SK-N-SH treated with all-trans-retinoic acid at 6 μM for 48 hours (cell line): ENCODE results near the gene CTNNBL1.

Experiments used
- ATAC-seq: fragments of 200-7000 bp; cut with Tn5 transposase; 3 replicates; pipeline ENCODE4 v1.9.1; 2020; ENCODE audit warnings: mild to moderate bottlenecking, moderate library complexity
- ARNTL ChIP-seq: fragments of 450-650 bp; formaldehyde crosslinking; IDR thresholded peaks from 2 replicates; pipeline ENCODE4 v1.5.0; 2020; ENCODE audit warnings: low read depth, mild to moderate bottlenecking, moderate library complexity, borderline replicate concordance
- BACH2 ChIP-seq: fragments of 250-450 bp; sonication (Bioruptor Pico); IDR thresholded peaks from 2 replicates; pipeline ENCODE4 v1.9.0; 2021; ENCODE audit warnings: mild to moderate bottlenecking, borderline replicate concordance
- CSDC2 ChIP-seq: fragments of 250-450 bp; sonication (Bioruptor Pico); IDR thresholded peaks from 2 replicates; pipeline ENCODE4 v1.5.0; 2020; ENCODE audit warnings: mild to moderate bottlenecking, moderate library complexity
- ESRRG ChIP-seq: fragments of 250-450 bp; sonication (Bioruptor Pico); IDR thresholded peaks from 2 replicates; pipeline ENCODE4 v1.6.1; 2021; ENCODE audit warnings: mild to moderate bottlenecking
- GLIS3 ChIP-seq: fragments of 250-450 bp; sonication (Bioruptor Pico); IDR thresholded peaks from 2 replicates; pipeline ENCODE4 v1.5.0; 2020; ENCODE audit warnings: mild to moderate bottlenecking, moderate library complexity
- ISL1 ChIP-seq: fragments of 250-450 bp; sonication (Bioruptor Pico); IDR thresholded peaks from 2 replicates; pipeline ENCODE4 v2.1.2; 2022; ENCODE audit warnings: mild to moderate bottlenecking, moderate library complexity
- OSR1 ChIP-seq: fragments of 250-450 bp; sonication (Bioruptor Pico); IDR thresholded peaks from 2 replicates; pipeline ENCODE4 v1.8.0; 2022; ENCODE audit warnings: moderate library complexity, mild to moderate bottlenecking, inconsistent platforms
- PPARA ChIP-seq: fragments of 250-450 bp; sonication (Bioruptor Pico); IDR thresholded peaks from 2 replicates; pipeline ENCODE4 v1.5.0; 2020; ENCODE audit warnings: mild to moderate bottlenecking, borderline replicate concordance
- RARB ChIP-seq: fragments of 250-450 bp; sonication (Bioruptor Pico); IDR thresholded peaks from 2 replicates; pipeline ENCODE4 v1.8.0; 2021; ENCODE audit warnings: mild to moderate bottlenecking, moderate library complexity
- SNAI2 ChIP-seq: fragments of 250-450 bp; sonication (Bioruptor Pico); IDR thresholded peaks from 2 replicates; pipeline ENCODE4 v1.5.0; 2020; ENCODE audit warnings: mild to moderate bottlenecking, moderate library complexity
- TCF4 ChIP-seq: fragments of 250-450 bp; sonication (Bioruptor Pico); IDR thresholded peaks from 2 replicates; pipeline ENCODE4 v1.8.0; 2021; ENCODE audit warnings: mild to moderate bottlenecking, moderate library complexity, borderline replicate concordance
- TOX ChIP-seq: fragments of 250-450 bp; sonication (Bioruptor Pico); IDR thresholded peaks from 2 replicates; pipeline ENCODE4 v1.8.0; 2021; ENCODE audit warnings: mild to moderate bottlenecking, moderate library complexity, borderline replicate concordance
- ZC3H10 ChIP-seq: fragments of 250-450 bp; sonication (Bioruptor Pico); IDR thresholded peaks from 2 replicates; pipeline ENCODE4 v1.5.1; 2021; ENCODE audit warnings: mild to moderate bottlenecking, moderate library complexity
- ZFP30 ChIP-seq: fragments of 450-650 bp; formaldehyde crosslinking; IDR thresholded peaks from 2 replicates; pipeline ENCODE4 v1.5.0; 2022; ENCODE audit warnings: mild to moderate bottlenecking, moderate library complexity
- ZNF565 ChIP-seq: fragments of 450-650 bp; formaldehyde crosslinking; conservative IDR thresholded peaks from 2 replicates; pipeline ENCODE4 v1.5.0; 2020; ENCODE audit warnings: low read depth, mild to moderate bottlenecking, moderate library complexity
- ZNF70 ChIP-seq: fragments of 450-650 bp; formaldehyde crosslinking; IDR thresholded peaks from 2 replicates; pipeline ENCODE4 v1.5.0; 2020; ENCODE audit warnings: mild to moderate bottlenecking, moderate library complexity
- TF ChIP-seq, protein P1 (sequence below): fragments of 250-450 bp; sonication (Bioruptor Pico); IDR thresholded peaks from 2 replicates; pipeline ENCODE4 v1.5.1; 2020; ENCODE audit warnings: low read depth, mild to moderate bottlenecking, moderate library complexity
- TF ChIP-seq, protein P2 (sequence below): fragments of 250-450 bp; sonication (Bioruptor Pico); IDR thresholded peaks from 2 replicates; pipeline ENCODE4 v1.8.0; 2021; ENCODE audit warnings: low read depth, mild to moderate bottlenecking, moderate library complexity, borderline replicate concordance
- TF ChIP-seq, protein P3 (sequence below): fragments of 250-450 bp; sonication (Bioruptor Pico); IDR thresholded peaks from 2 replicates; pipeline ENCODE4 v1.5.0; 2020; ENCODE audit warnings: mild to moderate bottlenecking, moderate library complexity
- TF ChIP-seq, protein P4 (sequence below): fragments of 250-450 bp; sonication (Bioruptor Pico); IDR thresholded peaks from 2 replicates; pipeline ENCODE4 v1.5.1; 2021; ENCODE audit warnings: mild to moderate bottlenecking, moderate library complexity
- TF ChIP-seq, protein P5 (sequence below): fragments of 250-450 bp; sonication (Bioruptor Pico); IDR thresholded peaks from 2 replicates; pipeline ENCODE4 v1.8.0; 2020; ENCODE audit warnings: mild to moderate bottlenecking, moderate library complexity, borderline replicate concordance

CTNNBL1 gene

GRCh38 chr20:37759761-37760209, 66.0 kb downstream of the CTNNBL1 start:
- ATAC-seq, result no peak

GRCh38 chr20:37760322-37760721, 66.5 kb downstream of the CTNNBL1 start:
- no peak for ATAC-seq
- TF ChIP-seq, protein P1, sequence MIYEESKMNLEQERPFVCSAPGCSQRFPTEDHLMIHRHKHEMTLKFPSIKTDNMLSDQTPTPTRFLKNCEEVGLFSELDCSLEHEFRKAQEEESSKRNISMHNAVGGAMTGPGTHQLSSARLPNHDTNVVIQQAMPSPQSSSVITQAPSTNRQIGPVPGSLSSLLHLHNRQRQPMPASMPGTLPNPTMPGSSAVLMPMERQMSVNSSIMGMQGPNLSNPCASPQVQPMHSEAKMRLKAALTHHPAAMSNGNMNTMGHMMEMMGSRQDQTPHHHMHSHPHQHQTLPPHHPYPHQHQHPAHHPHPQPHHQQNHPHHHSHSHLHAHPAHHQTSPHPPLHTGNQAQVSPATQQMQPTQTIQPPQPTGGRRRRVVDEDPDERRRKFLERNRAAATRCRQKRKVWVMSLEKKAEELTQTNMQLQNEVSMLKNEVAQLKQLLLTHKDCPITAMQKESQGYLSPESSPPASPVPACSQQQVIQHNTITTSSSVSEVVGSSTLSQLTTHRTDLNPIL (CRISPR knock-in tag), result no peak
- no peak for TF ChIP-seq OSR1
- no peak for TF ChIP-seq ZFP30 (CRISPR knock-in tag)
- no peak for TF ChIP-seq SNAI2 (CRISPR knock-in tag)
- TF ChIP-seq ZNF70 (CRISPR knock-in tag), result no peak
- TF ChIP-seq ARNTL (CRISPR knock-in tag), result no peak
- TF ChIP-seq GLIS3 (CRISPR knock-in tag), result no peak
- TF ChIP-seq ESRRG (CRISPR knock-in tag), result no peak
- TF ChIP-seq TOX (CRISPR knock-in tag), result no peak
- no peak for TF ChIP-seq ZNF565 (CRISPR knock-in tag)
- TF ChIP-seq, protein P2, sequence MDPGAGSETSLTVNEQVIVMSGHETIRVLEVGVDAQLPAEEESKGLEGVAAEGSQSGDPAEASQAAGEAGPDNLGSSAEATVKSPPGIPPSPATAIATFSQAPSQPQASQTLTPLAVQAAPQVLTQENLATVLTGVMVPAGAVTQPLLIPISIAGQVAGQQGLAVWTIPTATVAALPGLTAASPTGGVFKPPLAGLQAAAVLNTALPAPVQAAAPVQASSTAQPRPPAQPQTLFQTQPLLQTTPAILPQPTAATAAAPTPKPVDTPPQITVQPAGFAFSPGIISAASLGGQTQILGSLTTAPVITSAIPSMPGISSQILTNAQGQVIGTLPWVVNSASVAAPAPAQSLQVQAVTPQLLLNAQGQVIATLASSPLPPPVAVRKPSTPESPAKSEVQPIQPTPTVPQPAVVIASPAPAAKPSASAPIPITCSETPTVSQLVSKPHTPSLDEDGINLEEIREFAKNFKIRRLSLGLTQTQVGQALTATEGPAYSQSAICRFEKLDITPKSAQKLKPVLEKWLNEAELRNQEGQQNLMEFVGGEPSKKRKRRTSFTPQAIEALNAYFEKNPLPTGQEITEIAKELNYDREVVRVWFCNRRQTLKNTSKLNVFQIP (CRISPR knock-in tag), result no peak
- no peak for TF ChIP-seq ISL1
- TF ChIP-seq CSDC2 (CRISPR knock-in tag), result no peak
- TF ChIP-seq BACH2 (CRISPR knock-in tag), result no peak
- TF ChIP-seq, protein P3, sequence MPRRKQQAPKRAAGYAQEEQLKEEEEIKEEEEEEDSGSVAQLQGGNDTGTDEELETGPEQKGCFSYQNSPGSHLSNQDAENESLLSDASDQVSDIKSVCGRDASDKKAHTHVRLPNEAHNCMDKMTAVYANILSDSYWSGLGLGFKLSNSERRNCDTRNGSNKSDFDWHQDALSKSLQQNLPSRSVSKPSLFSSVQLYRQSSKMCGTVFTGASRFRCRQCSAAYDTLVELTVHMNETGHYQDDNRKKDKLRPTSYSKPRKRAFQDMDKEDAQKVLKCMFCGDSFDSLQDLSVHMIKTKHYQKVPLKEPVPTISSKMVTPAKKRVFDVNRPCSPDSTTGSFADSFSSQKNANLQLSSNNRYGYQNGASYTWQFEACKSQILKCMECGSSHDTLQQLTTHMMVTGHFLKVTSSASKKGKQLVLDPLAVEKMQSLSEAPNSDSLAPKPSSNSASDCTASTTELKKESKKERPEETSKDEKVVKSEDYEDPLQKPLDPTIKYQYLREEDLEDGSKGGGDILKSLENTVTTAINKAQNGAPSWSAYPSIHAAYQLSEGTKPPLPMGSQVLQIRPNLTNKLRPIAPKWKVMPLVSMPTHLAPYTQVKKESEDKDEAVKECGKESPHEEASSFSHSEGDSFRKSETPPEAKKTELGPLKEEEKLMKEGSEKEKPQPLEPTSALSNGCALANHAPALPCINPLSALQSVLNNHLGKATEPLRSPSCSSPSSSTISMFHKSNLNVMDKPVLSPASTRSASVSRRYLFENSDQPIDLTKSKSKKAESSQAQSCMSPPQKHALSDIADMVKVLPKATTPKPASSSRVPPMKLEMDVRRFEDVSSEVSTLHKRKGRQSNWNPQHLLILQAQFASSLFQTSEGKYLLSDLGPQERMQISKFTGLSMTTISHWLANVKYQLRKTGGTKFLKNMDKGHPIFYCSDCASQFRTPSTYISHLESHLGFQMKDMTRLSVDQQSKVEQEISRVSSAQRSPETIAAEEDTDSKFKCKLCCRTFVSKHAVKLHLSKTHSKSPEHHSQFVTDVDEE, result no peak
- no peak for TF ChIP-seq RARB (CRISPR knock-in tag)
- TF ChIP-seq, protein P4, sequence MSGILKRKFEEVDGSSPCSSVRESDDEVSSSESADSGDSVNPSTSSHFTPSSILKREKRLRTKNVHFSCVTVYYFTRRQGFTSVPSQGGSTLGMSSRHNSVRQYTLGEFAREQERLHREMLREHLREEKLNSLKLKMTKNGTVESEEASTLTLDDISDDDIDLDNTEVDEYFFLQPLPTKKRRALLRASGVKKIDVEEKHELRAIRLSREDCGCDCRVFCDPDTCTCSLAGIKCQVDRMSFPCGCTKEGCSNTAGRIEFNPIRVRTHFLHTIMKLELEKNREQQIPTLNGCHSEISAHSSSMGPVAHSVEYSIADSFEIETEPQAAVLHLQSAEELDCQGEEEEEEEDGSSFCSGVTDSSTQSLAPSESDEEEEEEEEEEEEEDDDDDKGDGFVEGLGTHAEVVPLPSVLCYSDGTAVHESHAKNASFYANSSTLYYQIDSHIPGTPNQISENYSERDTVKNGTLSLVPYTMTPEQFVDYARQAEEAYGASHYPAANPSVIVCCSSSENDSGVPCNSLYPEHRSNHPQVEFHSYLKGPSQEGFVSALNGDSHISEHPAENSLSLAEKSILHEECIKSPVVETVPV, result no peak
- no peak for TF ChIP-seq PPARA (CRISPR knock-in tag)
- TF ChIP-seq TCF4, result no peak
- no peak for TF ChIP-seq ZC3H10

More at GRCh38 chr20:37759761-37760209, 66.0 kb downstream of the CTNNBL1 start:
- TF ChIP-seq ZFP30 (CRISPR knock-in tag) (no peak), RARB (CRISPR knock-in tag) (no peak), SNAI2 (CRISPR knock-in tag) (no peak)

- TF ChIP-seq GLIS3 (CRISPR knock-in tag), result no peak
- TF ChIP-seq, protein P5, sequence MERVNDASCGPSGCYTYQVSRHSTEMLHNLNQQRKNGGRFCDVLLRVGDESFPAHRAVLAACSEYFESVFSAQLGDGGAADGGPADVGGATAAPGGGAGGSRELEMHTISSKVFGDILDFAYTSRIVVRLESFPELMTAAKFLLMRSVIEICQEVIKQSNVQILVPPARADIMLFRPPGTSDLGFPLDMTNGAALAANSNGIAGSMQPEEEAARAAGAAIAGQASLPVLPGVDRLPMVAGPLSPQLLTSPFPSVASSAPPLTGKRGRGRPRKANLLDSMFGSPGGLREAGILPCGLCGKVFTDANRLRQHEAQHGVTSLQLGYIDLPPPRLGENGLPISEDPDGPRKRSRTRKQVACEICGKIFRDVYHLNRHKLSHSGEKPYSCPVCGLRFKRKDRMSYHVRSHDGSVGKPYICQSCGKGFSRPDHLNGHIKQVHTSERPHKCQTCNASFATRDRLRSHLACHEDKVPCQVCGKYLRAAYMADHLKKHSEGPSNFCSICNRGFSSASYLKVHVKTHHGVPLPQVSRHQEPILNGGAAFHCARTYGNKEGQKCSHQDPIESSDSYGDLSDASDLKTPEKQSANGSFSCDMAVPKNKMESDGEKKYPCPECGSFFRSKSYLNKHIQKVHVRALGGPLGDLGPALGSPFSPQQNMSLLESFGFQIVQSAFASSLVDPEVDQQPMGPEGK (CRISPR knock-in tag), result no peak
- no peak for TF ChIP-seq PPARA (CRISPR knock-in tag)
- no peak for TF ChIP-seq ARNTL (CRISPR knock-in tag)
- no peak for TF ChIP-seq ZC3H10
- no peak for TF ChIP-seq ESRRG (CRISPR knock-in tag)
- TF ChIP-seq, protein P1 (CRISPR knock-in tag), result no peak
- TF ChIP-seq, protein P2 (CRISPR knock-in tag), result no peak
- TF ChIP-seq ZFP30 (CRISPR knock-in tag), result no peak
- TF ChIP-seq TOX (CRISPR knock-in tag), result no peak
- TF ChIP-seq, all 23 proteins: peak for 0
- no peak for ATAC-seq
Observed at GRCh38 chr20:37762716-37763485, 69.1 kb downstream of the CTNNBL1 start.
